Neural cell (in vitro differentiated cells): ENCODE measurements around the gene GASK1A. TPM values are rescaled to one million over a fixed set of nuclear protein-coding genes. Genes with fewer than 3 reads are reported as not detected.

Experiments
- H2AFZ ChIP-seq: fragments of 200-600, 300-800 bp; sonication (generic), shearing (Covaris generic); 2 replicates; pipeline ENCODE4 v1.6.0; 2014; ENCODE audit warnings: low read depth, mild to moderate bottlenecking, antibody characterized with exemption, low read length, moderate library complexity
- H3F3A ChIP-seq: fragments of 200-600 bp; shearing (Covaris generic); 2 replicates; pipeline ENCODE4 v1.6.1; 2016; ENCODE audit warnings: mild to moderate bottlenecking, moderate library complexity, mixed read lengths, antibody characterized with exemption, low read length; ENCODE audit not compliant: insufficient read depth, poor library complexity, severe bottlenecking
- H3K27ac ChIP-seq: fragments of 200-600, 300-800 bp; sonication (generic), shearing (Covaris generic); 2 replicates; pipeline ENCODE4 v1.5.1; 2014; ENCODE audit warnings: mild to moderate bottlenecking, low read length, moderate library complexity
- H3K27me3 ChIP-seq: fragments of 300-800, 200-600 bp; sonication (generic), shearing (Covaris generic); 2 replicates; pipeline ENCODE4 v1.6.0; 2014; ENCODE audit warnings: mild to moderate bottlenecking, low read depth, low read length, moderate library complexity; ENCODE audit not compliant: insufficient read depth
- H3K36me3 ChIP-seq: fragments of 300-800, 200-600 bp; sonication (generic), shearing (Covaris generic); 2 replicates; pipeline ENCODE4 v1.5.1; 2014; ENCODE audit warnings: mild to moderate bottlenecking, antibody characterized with exemption, low read length, moderate library complexity; ENCODE audit not compliant: insufficient read depth
- H3K4me2 ChIP-seq: fragments of 300-800, 200-600 bp; sonication (generic), shearing (Covaris generic); 2 replicates; pipeline ENCODE4 v1.6.0; 2014; ENCODE audit warnings: mild to moderate bottlenecking, low read length
- H3K4me3 ChIP-seq: fragments of 300-800, 200-600 bp; sonication (generic), shearing (Covaris generic); 2 replicates; pipeline ENCODE4 v1.5.1; 2014; ENCODE audit warnings: mild to moderate bottlenecking, low read length, moderate library complexity
- H3K79me2 ChIP-seq: fragments of 200-600 bp; shearing (Covaris generic); replicated peaks from 2 replicates; pipeline ENCODE4 v1.6.0; 2014; ENCODE audit warnings: mild to moderate bottlenecking, low read length, moderate library complexity; ENCODE audit not compliant: insufficient read depth
- H3K9ac ChIP-seq: fragments of 300-800, 200-600 bp; sonication (generic), shearing (Covaris generic); 2 replicates; pipeline ENCODE4 v1.6.1; 2016; ENCODE audit warnings: mild to moderate bottlenecking, low read length, mixed read lengths
- H3K9me2 ChIP-seq: fragments of 200-600 bp; shearing (Covaris generic); 2 replicates; pipeline ENCODE4 v1.6.1; 2016; ENCODE audit warnings: mild to moderate bottlenecking, low read length, mixed read lengths; ENCODE audit not compliant: insufficient read depth
- H3K9me3 ChIP-seq: fragments of 200-600, 300-800 bp; sonication (generic), shearing (Covaris generic); 2 replicates; pipeline ENCODE4 v1.6.1; 2016; ENCODE audit warnings: mild to moderate bottlenecking, mixed run types, low read length, moderate library complexity, mixed read lengths
- H4K20me1 ChIP-seq: fragments of 200-600 bp; shearing (Covaris generic); 2 replicates; pipeline ENCODE4 v1.6.1; 2016; ENCODE audit warnings: mild to moderate bottlenecking, mixed run types; ENCODE audit not compliant: insufficient read depth
- EP300 ChIP-seq: fragments of 450-650 bp; conservative IDR thresholded peaks from 2 replicates; pipeline ENCODE4 v1.6.1; 2014; ENCODE audit warnings: antibody characterized with exemption, mild to moderate bottlenecking, moderate library complexity; ENCODE audit not compliant: poor library complexity, severe bottlenecking
- EZH2 ChIP-seq: fragments of 200-600, 300-800 bp; shearing (Covaris generic), sonication (generic); IDR thresholded peaks from 2 replicates; pipeline ENCODE4 v1.6.1; 2014; ENCODE audit warnings: antibody characterized with exemption, low read length, borderline replicate concordance, mild to moderate bottlenecking; ENCODE audit not compliant: insufficient read depth, poor library complexity, severe bottlenecking
- MXI1 ChIP-seq: fragments of 450-650 bp; conservative IDR thresholded peaks from 2 replicates; pipeline ENCODE4 v1.6.1; 2014; ENCODE audit warnings: antibody characterized with exemption, mild to moderate bottlenecking; ENCODE audit not compliant: poor library complexity, severe bottlenecking
- POLR2AphosphoS5 ChIP-seq: IDR thresholded peaks from 2 replicates; pipeline ENCODE4 v1.6.1; 2012
- RAD21 ChIP-seq: fragments of 450-650 bp; conservative IDR thresholded peaks from 2 replicates; pipeline ENCODE4 v1.6.1; 2014; ENCODE audit warnings: antibody characterized with exemption, mild to moderate bottlenecking, moderate library complexity
- REST ChIP-seq: IDR thresholded peaks from 2 replicates; pipeline ENCODE4 v1.6.1; 2012; ENCODE audit warnings: borderline replicate concordance
- SMC3 ChIP-seq: fragments of 450-650 bp; conservative IDR thresholded peaks from 2 replicates; pipeline ENCODE4 v1.6.1; 2014; ENCODE audit warnings: antibody characterized with exemption, mild to moderate bottlenecking, moderate library complexity; ENCODE audit not compliant: poor library complexity
- TAF1 ChIP-seq: IDR thresholded peaks from 2 replicates; pipeline ENCODE4 v1.6.1; 2012; ENCODE audit warnings: low read depth
- polyA plus RNA-seq: library from polyadenylated mRNA; depleted of rRNA; stranded (reverse); fragments of >200 nt; gene quantifications from 2 replicates; pipeline ENCODE4 v1.2.3, GENCODE V29; 2014
- TF ChIP-seq, protein P1 (sequence below): fragments of 450-650 bp; IDR thresholded peaks from 2 replicates; pipeline ENCODE4 v1.5.1; 2014; ENCODE audit warnings: antibody characterized with exemption, mild to moderate bottlenecking, moderate library complexity; ENCODE audit not compliant: poor library complexity, severe bottlenecking

The GASK1A gene
- polyA plus RNA-seq, 1 donor from 2014 or later, result not detected

DNA sequence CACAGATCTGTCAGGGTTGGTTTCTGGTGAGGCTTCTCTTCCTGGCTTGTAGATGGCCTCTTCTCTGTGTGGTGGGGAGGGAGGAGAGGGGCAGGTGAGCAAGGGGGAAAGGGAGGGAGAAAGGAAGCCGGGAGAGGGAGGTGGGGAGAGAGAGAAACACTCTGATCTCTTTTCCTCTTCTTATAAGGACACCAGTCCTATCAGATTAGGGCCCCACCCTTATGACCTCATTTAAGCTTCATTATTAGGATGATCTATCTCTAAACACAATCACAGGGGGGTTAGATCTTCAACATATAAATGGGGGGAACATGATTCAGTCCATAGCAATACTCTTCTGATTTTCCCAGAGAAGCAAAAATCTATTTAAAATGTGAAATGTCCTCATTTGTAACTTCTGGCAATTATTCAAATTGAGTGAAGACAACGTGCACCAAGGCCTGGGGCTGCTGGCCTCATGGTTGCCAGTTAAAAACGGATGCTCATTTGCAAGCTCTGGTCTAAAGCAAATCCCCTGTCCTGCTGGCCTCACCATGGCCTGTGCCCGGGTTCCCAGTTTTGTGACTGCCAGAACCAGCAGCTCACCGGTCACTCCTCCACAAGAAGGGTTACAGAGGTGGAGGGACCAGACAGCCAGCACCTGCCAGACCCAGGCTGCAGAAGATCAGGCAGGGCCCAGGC is 118.4 kb downstream of the GASK1A start:
- no peak overlapping the region for H3K4me3 ChIP-seq
- no peaks in the 10 kb centered on the region for H4K20me1 ChIP-seq
- H2AFZ ChIP-seq, result no peak overlapping the region
- no peaks in the 10 kb centered on the region for H3F3A ChIP-seq
- no peak overlapping the region for H3K4me2 ChIP-seq
- no peaks in the 10 kb centered on the region for H3K9me2 ChIP-seq
- H3K36me3 ChIP-seq, result no peaks in the 10 kb centered on the region
- no peak for TF ChIP-seq EP300
- no peak for TF ChIP-seq POLR2AphosphoS5
- no peak for TF ChIP-seq MXI1
- TF ChIP-seq SMC3, result no peak
- TF ChIP-seq EZH2, result no peak
- TF ChIP-seq REST, result no peak
- no peak for TF ChIP-seq RAD21
- TF ChIP-seq, protein P1, sequence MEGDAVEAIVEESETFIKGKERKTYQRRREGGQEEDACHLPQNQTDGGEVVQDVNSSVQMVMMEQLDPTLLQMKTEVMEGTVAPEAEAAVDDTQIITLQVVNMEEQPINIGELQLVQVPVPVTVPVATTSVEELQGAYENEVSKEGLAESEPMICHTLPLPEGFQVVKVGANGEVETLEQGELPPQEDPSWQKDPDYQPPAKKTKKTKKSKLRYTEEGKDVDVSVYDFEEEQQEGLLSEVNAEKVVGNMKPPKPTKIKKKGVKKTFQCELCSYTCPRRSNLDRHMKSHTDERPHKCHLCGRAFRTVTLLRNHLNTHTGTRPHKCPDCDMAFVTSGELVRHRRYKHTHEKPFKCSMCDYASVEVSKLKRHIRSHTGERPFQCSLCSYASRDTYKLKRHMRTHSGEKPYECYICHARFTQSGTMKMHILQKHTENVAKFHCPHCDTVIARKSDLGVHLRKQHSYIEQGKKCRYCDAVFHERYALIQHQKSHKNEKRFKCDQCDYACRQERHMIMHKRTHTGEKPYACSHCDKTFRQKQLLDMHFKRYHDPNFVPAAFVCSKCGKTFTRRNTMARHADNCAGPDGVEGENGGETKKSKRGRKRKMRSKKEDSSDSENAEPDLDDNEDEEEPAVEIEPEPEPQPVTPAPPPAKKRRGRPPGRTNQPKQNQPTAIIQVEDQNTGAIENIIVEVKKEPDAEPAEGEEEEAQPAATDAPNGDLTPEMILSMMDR, result no peak
- TF ChIP-seq TAF1, result no peak
- no peaks in the 10 kb centered on the region for H3K9me3 ChIP-seq
- no peak overlapping the region for H3K27ac ChIP-seq
- H3K27me3 ChIP-seq, result no peaks in the 10 kb centered on the region
- H3K9ac ChIP-seq, result no peak overlapping the region
- no peaks in the 10 kb centered on the region for H3K79me2 ChIP-seq

DNA sequence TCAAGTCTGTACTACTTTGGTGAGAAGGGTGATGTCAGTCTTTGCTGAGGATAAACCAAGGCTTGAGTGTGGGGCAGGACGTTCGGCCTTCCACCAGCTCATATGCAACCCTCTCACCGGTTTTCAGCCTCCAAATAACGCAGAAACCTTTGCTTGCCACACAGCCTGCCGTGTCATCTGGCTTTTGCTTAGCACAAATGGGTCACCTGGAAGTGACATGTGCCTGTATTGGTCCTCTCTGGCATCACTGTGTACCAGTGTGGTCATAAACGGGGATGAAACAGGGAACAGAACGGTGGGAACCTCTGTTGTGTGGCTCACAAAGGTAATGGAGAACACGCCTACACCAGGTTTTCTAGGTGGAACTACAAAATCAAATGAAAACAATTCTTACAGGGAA is 119.7 kb downstream of the GASK1A start:
- Histone ChIP-seq H3K4me2 (no peak overlapping the region), H3K27ac (no peak overlapping the region), H3K9me2 (no peaks in the 10 kb centered on the region), H3F3A (no peaks in the 10 kb centered on the region), H3K9ac (no peak overlapping the region), H3K4me3 (no peak overlapping the region), H2AFZ (no peak overlapping the region), H3K9me3 (no peaks in the 10 kb centered on the region), H4K20me1 (no peaks in the 10 kb centered on the region), H3K36me3 (no peaks in the 10 kb centered on the region), H3K27me3 (no peaks in the 10 kb centered on the region), H3K79me2 (no peaks in the 10 kb centered on the region)
- no peak for TF ChIP-seq RAD21
- TF ChIP-seq, protein P1, result no peak
- TF ChIP-seq SMC3, result no peak
- TF ChIP-seq EP300, result no peak
- TF ChIP-seq MXI1, result no peak
- no peak for TF ChIP-seq POLR2AphosphoS5
